Activated CD4-positive, alpha-beta T cell treated with anti-CD3 and anti-CD28 coated beads for 4 hours (primary cell): Measurements from ENCODE around the gene DDX47.
"Not testable (repeated sequence)": the region's sequence is repeated elsewhere in the genome, so short reads cannot be mapped to it uniquely, and the experiment has no call there.

Experiments used
- DNase-seq, 2 donors: peaks; one replicate each; pipeline ENCODE4 v3.0.0-alpha.2; 2020

The DDX47 gene

DNA sequence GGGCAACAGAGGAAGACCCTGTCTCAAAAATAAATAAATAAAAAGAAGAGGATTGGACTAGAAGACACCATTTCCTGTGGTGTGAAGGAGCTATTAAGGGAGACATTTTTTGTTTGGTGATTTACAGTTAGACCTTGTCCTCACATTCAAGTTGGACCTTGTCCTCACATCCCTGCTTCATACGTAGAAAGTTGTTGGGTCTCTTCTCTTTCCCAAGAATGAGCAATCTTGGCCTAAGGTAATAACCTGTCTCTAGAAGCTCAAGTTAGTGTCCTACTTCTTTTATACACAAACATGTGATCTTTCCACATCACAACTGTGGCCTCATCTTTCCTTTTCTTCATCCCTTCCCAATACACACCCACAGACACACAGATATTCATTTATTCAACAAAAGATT, 14.7 kb upstream of the DDX47 start:
- DNase-seq = no peak

DNA sequence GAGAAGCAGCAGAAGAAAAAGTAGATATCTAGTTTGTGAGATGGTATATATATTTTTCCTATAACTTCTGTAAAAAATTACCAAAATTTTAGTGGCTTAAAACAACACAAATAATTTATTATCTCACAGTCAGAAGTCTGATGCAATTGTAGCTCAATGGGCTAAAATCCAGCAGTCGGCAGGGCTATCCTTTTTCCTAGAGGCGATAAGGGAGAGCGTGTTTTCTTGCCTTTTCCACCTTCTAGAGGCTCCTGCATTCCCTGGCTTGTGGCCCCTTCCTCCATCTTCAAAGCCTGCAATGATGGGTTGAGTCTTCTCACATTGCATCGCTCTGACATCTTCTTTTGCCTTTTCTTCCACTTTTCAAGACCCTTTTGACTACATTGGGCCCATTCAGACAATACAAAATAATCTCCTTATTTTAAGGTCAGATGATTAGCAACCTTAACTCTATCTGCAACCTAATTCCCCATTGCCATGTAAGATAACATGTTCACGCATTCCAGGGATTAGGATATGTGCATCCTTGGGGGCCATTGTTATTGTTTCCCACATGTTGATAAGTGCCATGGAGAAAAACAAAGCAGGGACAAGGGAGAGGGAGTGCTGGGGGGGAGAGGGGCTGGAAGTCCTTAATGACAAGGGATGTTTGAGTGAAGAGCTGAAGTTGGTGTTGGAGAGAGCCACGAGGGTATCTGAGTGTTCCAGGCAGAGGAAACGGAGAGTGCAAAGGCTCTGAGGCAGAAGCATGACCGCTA, 13.8 kb upstream of the DDX47 start:
- no peak for DNase-seq

DNA sequence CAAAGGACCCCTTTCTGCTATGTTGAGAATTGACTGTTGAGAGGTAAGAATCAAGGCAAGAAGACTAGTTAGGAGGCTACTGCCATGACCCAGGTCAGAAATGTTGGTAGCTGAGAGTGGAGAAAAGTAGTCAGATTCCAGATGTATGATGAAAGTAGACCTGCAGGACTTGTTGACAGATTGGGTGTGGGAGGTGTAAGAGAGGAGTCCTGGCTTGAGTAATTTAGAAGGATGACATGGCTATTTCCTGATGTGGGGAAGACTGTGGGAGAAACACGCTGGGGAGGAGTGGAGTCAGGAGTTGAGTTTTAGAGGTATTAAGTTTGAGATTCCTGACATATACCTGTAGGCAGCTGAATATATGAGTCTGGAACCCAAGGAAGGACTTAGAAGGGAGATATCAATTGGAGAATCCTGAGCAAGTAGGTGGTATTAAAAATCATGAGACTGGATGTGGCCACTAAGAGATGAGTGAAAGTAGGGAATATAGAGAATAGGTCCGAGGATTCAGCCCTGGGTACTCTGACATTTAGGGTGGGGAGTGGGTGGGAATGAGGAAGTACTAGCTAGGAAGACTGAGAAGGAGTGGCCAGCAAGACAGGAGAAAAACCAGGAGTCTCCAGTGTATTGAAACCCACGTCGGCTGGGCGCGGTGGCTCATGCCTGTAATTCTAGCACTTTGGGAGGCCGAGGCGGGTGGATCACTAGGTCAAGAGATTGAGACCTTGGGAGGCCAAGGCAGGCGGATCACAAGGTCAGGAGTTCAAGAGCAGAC, 12.6 kb upstream of the DDX47 start:
- DNase-seq = no peak

DNA sequence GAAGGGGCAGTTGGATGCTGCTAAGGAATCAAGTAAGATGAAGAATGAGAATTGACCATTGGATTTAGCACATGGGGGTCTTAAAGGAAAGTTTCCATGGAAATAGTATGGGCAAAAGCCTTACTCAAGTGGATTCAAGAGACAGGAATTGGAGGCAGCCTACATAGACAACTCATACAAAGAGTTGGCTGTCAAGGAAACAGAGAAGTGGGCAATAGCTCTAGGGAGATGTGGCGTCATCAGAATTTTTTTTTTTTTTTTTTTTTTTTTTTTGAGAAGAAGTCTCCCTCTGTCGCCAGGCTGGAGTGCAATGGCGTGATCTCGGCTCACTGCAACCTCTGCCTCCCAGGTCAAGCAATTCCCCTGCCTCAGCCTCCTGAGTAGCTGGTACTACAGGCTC, 11.5 kb upstream of the DDX47 start:
- not testable (repeated sequence) for DNase-seq

DNA sequence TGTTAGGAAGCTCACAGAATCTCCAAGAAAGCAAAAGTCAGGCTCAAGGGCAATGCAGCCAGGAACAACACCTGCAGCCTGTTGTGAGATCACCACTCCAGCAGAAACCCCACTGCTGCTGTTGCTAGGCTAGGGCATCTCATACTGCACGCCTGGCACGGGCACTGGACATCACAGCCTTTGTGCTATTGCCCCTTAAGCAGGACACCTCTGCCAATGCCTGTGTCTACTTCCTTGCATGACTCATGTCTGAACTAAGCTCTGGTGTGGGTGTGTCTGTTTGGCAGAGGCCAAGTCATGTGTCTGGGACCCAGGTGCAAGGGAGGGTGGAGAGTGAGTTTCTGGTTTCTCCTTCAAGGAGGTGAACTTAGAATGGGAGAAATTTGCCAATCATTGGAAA, 10.0 kb upstream of the DDX47 start:
- peak; percentile 31 to 61 for DNase-seq

DNA sequence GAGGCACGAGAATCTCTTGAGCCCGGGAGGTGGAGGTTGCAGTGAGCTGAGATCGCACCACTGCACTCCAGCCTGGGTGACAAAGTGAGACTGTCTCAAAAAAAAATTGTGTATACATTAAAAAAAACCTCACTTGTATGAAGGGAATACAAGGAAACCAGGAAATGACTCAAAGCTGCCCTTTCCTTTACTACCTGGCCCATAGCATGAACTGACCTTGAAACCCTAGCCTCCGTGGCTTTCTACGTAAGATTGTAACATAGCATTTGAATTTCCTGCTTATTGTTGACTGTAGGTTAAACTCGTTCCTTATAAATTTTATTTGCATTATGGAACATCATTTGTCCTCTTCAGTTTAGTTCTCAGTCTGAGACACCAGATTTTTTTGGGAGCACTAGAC, 9.1 kb upstream of the DDX47 start:
- DNase-seq = no peak

DNA sequence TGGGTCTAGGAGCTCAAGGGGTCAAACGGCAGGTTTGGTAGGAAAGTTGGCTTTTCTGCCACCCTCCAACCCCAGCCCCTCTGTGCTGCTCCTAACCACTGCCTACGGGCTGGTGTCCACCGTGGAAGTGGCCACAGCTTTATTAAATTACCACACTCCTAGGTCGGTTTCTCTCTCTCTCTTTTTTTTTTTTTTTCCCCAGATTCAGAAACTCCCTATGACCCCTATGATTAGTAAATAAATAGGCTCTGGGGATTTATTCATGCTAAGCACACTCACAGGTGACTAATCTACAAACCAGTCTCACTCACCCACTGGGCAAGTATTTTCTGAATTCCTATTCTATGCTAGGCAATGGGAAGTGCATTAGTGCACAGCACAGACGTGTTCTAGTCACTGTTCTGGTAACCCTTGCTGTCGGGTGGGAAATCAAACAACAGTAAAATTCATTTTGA, 8.7 kb upstream of the DDX47 start:
- DNase-seq = no peak

DNA sequence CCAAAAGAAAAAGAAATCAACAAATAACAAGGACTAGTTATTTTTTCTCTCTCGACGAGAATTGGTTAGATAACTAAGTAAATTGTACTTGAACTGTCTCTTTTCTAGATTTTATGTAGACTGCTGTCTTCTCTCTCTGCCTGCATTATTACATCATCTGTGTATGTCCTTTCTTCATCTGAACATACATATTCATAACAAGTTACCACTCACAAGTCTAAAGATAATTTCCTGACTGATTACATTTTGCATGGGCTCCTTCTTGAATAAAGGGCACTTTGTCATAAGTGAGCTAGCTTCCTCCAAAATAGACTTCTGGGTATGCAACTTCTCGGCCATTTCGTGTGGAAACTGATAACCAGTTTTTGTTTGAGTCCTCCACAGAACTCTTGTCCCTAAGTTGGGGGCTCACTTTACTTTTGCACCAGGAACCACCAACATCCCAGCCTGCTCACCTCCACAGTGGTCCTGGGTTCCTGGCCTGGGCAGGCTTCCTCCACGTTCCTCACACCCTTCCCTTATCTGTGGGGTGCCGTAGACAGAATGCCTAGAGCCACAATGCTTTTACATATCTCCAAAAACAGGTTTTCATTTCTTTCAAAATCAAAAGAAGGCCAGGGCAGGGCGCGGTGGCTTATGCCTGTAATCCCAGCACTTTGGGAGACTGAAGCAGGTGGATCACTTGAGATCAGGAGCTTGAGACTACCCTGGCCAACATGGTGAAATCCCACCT, 6.2 kb upstream of the DDX47 start:
- no peak for DNase-seq

DNA sequence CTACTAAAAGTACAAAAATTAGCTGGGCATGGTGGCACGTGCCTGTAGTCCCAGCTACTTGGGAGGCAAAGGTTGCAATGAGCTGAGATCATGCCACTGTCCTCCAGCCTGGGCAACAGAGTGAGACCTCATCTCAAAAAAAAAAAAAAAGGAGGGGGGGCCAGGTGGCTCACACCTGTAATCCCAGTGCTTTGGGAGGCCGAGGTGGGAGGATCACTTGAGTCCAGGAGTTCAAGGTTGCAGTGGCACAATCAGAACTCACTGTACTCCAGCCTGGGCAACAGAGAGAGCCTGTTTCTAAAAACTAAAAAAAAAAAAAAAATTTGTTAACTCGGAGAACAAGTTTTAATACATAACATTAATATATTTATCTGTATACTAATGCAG, 5.6 kb upstream of the DDX47 start:
- not testable (repeated sequence) for DNase-seq

DNA sequence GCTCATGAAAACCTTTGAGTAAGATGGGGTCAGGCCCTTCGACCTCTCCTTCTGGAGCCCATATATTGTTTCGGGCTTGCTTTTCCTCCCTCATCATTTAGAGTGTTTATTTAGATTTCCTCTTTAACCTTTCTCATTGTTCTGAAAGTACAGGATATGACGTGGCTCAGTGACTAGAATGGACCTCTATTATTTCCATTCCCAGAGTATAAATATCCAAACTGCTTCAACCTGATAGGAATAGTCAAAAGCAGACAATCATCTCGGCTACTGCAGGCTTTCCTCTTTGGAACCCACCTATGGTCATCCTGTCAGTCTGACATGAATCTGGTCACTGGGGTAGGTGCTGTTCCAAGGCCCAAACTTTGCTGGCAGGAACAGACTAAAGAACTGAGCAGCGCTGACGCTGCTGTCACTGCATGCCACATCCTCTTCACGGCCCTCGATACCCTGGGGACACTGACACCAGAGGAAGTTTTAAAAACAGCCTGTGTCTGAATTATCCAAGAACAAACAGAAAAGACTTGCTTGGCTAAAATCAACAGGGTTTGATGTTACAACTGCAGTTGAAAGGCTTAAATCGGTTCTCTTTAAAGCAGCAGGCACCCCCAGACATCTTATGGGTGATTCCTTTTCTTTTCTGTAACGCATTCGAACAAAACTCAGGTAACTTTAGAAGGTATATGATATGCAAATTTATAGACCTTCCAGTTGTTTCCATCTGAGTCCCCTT, 5.0 kb upstream of the DDX47 start:
- DNase-seq = peak; percentile 38 to 49

DNA sequence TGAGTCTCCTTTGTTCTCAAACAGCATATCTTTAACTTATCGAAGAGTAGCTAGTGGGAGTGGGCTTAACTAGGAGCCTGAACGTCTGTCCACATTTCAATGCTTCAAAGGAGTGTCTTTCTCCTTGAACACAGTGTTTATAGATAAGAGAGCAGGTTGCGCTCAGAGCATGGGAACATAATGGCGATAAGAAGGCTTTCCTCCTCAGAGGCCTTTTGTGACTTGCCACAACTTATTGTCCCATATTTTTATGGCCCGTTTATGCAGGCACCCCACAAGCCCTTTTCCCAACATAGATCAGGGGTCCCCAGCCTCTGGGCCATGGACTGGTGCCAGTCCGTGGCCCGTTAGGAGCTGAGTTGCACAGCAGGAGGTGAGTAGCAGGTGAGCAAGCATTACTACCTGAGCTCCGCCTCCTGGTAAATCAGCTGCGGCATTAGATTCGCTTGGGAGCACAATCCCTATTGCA, 2.6 kb upstream of the DDX47 start:
- DNase-seq = no peak

DNA sequence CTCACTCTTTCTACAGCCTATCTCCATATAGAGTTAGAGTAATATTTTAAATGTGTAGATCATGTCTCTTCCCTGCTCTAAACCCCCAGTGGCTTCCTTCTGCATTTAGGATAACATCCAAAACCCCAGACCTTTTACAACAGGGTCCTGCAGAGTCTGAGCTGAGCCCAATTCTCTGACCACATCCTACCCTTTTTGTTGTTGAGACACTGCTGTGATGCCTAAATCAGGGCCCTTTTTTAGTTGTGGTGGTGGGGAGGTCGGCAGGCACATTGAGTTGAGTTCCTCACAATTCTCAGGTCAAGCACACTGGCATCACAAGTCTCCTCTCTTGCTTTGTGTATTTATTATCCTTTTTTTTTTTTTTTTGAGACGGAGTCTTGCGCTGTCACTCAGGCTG, 1.8 kb upstream of the DDX47 start:
- no peak for DNase-seq

DNA sequence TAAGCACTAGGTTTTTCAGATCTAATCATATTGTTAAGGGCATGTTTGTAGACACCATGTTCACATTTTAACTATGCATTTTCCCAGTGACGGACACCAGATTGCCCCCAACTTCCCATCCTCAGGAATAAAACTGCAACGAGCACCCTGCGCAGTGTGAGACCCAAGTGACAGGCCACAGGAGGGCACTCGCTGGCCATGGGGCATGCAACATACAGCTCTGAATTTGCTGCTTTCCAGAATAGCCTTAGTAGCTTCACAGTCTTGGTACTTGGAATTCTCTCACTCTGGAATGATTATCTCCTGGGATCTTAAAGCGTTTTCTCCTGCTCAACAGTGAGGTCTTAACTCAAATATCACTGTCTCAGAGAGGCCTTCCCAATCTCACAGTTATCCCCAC, 972 bp upstream of the DDX47 start:
- no peak for DNase-seq

DNA sequence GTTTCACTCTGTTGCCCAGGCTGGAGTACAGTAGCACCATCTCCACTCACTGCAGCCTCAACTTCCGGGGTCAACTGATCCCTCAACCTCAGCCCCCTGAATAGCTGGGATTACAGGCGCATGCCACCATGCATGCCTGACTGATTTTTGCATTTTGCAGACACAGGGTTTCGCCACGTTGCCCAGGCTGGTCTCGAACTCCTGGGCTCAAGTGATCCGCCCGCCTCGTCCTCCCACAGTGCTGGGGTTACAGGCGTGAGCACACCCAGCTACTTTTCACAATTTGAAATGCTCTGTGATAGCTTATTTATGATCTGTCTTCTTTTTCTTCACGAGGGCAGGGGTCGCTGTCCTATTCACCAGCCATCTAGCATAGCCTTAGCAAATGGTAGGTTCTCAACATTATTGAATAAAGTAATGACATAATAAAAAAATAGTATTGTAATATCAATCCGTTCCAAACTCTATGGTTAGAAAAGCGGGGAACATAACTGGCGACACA, 477 bp upstream of the DDX47 start:
- DNase-seq = no peak

DNA sequence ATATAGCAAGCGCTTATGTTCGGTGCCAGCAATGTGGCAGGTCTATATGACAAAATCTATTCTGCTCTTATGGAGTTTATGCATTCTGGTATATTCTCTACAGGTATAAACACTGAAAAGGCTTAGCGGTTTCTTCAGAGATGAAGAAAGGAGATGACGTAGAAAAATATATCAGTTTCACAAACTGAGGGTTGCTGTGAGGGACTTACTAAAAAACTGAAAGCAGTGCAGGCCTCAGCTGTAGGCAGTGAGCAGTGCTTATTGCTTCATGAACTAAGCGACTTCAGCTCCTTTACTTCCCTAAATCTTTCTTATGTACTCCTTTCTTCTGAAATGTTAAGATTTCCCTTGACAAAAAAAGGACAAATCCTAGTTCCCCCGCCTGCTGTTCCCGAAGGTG, 4.5 kb downstream of the DDX47 start:
- DNase-seq = no peak

DNA sequence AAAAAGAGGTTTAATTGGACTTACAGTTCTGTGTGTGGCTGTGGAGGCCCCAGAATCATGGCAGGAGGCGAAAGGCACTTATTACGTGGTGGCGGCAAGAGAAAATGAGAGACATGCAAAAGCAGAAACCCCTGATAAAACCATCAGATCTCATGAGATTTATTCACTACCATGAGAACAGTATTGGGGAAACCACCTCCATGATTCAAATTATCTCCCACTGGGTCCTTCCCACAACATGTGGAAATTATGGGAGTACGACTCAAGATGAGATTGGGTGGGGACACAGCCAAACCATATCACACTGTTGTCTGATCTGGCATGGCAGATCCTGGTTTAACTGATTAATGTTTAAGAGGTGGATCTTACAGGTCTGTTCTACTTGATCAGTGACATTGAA, 5.6 kb downstream of the DDX47 start:
- no peak for DNase-seq

DNA sequence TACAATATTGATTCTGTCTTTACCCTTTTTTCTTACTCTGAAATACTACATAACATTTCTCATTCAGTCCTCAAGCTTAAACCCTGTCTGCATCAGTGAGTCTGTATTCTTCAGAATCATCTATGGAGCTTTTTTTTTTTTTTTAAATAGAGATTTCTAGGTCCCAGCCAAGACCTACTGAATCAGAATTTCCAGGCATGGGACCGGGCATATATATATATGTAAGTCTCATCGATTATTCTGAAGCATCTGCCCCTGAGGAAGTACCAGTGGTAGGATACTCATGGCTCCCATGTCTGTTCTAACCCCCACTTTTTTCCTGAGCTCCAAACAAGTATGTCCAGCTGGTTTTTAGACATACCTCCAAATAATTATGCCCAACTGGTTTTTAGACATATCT, 6.1 kb downstream of the DDX47 start:
- DNase-seq = no peak

DNA sequence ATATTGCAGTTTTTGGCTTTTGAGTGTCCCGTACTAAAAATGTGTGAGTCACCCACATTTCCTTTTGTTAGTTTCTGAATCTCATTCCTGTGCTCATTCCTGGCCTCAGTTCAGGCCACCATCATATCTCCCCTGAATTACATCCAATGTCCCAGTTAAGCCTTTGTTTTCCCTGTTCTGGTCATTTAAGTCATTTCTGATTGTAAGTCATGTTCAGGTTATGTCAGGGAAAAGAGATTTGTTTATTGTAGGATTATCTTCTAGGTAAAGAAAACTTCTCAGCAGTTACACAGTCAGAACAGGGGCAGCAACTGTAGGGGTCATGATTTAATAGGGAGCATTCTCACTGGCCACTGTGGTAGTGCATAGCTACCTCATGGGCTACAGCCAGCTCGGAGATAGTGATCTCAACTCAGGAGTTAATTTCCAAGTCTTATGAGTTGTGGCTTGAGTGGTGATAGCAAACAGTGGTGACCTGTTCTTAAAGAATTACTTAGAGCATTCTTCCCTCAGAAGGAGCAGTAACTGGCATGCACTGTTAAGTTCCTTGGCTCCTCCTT, 6.7 kb downstream of the DDX47 start:
- DNase-seq = no peak

DNA sequence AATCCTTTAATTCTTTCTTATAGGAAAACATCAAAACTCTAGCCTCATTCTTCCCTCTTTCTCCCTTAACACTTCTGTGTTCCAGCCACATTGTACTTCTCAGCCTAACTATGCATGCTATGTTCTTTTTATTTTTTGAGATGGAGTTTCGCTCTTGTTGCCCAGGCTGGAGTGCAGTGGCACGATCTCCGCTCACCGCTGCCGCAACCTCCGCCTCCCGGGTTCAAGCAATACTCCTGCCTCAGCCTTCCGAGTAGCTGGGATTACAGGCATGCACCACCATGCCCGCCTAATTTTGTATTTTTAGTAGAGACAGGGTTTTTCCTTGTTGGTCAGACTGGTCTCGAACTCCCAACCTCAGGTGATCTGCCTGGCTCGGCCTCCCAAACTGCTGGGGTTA, 7.2 kb downstream of the DDX47 start:
- DNase-seq = not testable (repeated sequence)

DNA sequence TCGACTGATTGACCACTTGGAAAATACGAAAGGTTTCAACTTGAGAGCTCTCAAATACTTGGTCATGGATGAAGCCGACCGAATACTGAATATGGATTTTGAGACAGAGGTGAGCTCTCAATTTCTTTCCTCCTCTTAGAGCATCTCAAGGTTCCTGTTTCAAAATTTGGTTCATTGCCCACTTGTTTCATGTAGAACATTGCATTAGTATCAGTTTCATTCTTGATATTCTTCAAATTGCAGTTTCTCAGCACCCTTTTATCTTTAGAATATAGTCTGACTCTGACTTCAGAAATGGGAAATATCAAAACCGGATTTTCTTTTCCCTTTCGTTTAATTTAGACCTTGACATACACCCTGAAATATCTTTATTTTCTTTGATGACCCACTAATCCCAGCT, 8.8 kb downstream of the DDX47 start:
- no peak for DNase-seq

DNA sequence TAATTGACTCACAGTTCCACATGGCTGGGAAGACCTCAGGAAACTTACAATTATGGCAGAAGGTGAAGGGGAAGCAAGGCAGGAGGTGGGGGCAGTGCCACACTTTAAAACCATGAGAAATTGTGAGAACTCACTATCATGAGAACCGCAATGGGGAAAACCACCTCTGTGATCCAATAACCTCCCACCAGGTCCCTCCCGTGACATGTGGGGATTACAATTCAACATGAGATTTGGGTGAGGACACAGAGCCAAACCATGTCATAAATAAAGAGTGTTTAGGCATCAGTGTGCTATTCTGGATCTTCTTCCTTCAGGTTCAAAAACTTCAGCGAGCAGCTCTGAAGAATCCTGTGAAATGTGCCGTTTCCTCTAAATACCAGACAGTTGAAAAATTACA, 9.7 kb downstream of the DDX47 start:
- no peak for DNase-seq

DNA sequence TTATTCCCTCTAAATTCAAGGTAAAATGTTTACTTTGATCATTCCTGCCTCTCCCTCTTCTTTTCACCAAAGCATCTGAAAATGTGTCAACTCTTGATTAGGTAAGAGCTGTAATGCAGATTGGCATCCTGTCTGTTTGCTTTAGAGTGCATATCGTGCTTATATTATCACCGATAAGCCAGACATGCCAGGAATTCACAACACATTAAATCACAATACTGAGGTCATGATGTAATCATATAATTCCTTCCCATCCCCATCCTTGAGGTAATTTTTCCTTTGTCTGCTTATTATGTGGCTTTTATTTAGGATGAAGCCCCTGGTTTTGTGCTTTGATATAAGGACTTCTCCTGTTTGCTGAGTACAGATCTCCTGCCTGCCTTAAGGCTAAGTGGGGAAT, 10.2 kb downstream of the DDX47 start:
- DNase-seq = no peak
